ENCODE results near the gene STRBP.

STRBP gene

GRCh38 chr9:123268199-123268464 lies 254 bp downstream of the STRBP start:
- peaks cover 56% of the 10 kb centered on the region for H3K4me1 ChIP-seq (ENCODE audit: control insufficient read depth, low read length)
- TF ChIP-seq CTCF (IDR thresholded peaks at IDR 0.05; ENCODE audit: low read depth, low read length, poor library complexity, severe bottlenecking) (no peak), EZH2phosphoT487 (IDR thresholded peaks at IDR 0.05; ENCODE audit: borderline replicate concordance, low read length) (no peak)
- peak overlapping the region; percentile 88 for H3K4me3 ChIP-seq (ENCODE audit: low read length)

GRCh38 chr9:123267481-123268198 lies 746 bp downstream of the STRBP start:
- Histone ChIP-seq H3K4me1 (ENCODE audit: control insufficient read depth, low read length) (peaks cover 61% of the 10 kb centered on the region), H3F3A (ENCODE audit: control insufficient read depth, insufficient read depth) (no peaks in the 10 kb centered on the region), H3K36me3 (ENCODE audit: control insufficient read depth, low read length) (peaks cover 39% of the 10 kb centered on the region), H3K9me3 (ENCODE audit: control insufficient read depth, insufficient read depth, low read length) (no peaks in the 10 kb centered on the region), H3K4me2 (ENCODE audit: low read length) (peak overlapping the region; percentile 73), H3K27ac (ENCODE audit: low read depth, low read length) (peak overlapping the region; percentile 66), H3K27me3 (ENCODE audit: control insufficient read depth, low read length) (no peaks in the 10 kb centered on the region), H4K20me1 (ENCODE audit: control insufficient read depth, insufficient read depth, low read depth, low read length) (peaks cover 32% of the 10 kb centered on the region), H3K4me3 (ENCODE audit: low read length) (peak overlapping the region; percentile 88), H3K9me2 (replicated peaks; ENCODE audit: control insufficient read depth, low read length) (no peaks in the 10 kb centered on the region), H3K79me2 (ENCODE audit: control insufficient read depth, low read length) (peaks cover 62% of the 10 kb centered on the region)
- no peak for TF ChIP-seq CTCF (IDR thresholded peaks at IDR 0.05; ENCODE audit: low read depth, low read length, poor library complexity, severe bottlenecking)
- no peak for TF ChIP-seq EZH2phosphoT487 (IDR thresholded peaks at IDR 0.05; ENCODE audit: borderline replicate concordance, low read length)

More at GRCh38 chr9:123268199-123268464, 254 bp downstream of the STRBP start:
- H3K9me3 ChIP-seq (ENCODE audit: control insufficient read depth, insufficient read depth, low read length), result no peaks in the 10 kb centered on the region
- no peaks in the 10 kb centered on the region for H3F3A ChIP-seq (ENCODE audit: control insufficient read depth, insufficient read depth)
- H3K27me3 ChIP-seq (ENCODE audit: control insufficient read depth, low read length), result no peaks in the 10 kb centered on the region
- H3K36me3 ChIP-seq (ENCODE audit: control insufficient read depth, low read length), result peaks cover 34% of the 10 kb centered on the region
- H3K4me2 ChIP-seq (ENCODE audit: low read length), result peak overlapping the region; percentile 73
- peaks cover 27% of the 10 kb centered on the region for H4K20me1 ChIP-seq (ENCODE audit: control insufficient read depth, insufficient read depth, low read depth, low read length)
- H3K9me2 ChIP-seq (replicated peaks; ENCODE audit: control insufficient read depth, low read length), result no peaks in the 10 kb centered on the region
- H3K79me2 ChIP-seq (ENCODE audit: control insufficient read depth, low read length), result peaks cover 57% of the 10 kb centered on the region
- peak overlapping the region; percentile 66 for H3K27ac ChIP-seq (ENCODE audit: low read depth, low read length)

GRCh38 chr9:123266655-123267399 lies 1.6 kb downstream of the STRBP start:
- peak overlapping the region; percentile 66 for H3K27ac ChIP-seq (ENCODE audit: low read depth, low read length)
- no peak for TF ChIP-seq EZH2phosphoT487 (IDR thresholded peaks at IDR 0.05; ENCODE audit: borderline replicate concordance, low read length)
- no peak for TF ChIP-seq CTCF (IDR thresholded peaks at IDR 0.05; ENCODE audit: low read depth, low read length, poor library complexity, severe bottlenecking)
- no peaks in the 10 kb centered on the region for H3K9me3 ChIP-seq (ENCODE audit: control insufficient read depth, insufficient read depth, low read length)
- no peaks in the 10 kb centered on the region for H3K27me3 ChIP-seq (ENCODE audit: control insufficient read depth, low read length)
- peaks cover 47% of the 10 kb centered on the region for H3K36me3 ChIP-seq (ENCODE audit: control insufficient read depth, low read length)
- H3F3A ChIP-seq (ENCODE audit: control insufficient read depth, insufficient read depth), result no peaks in the 10 kb centered on the region
- peaks cover 70% of the 10 kb centered on the region for H3K79me2 ChIP-seq (ENCODE audit: control insufficient read depth, low read length)
- peaks cover 37% of the 10 kb centered on the region for H4K20me1 ChIP-seq (ENCODE audit: control insufficient read depth, insufficient read depth, low read depth, low read length)
- H3K4me2 ChIP-seq (ENCODE audit: low read length), result peak overlapping the region; percentile 73
- H3K9me2 ChIP-seq (replicated peaks; ENCODE audit: control insufficient read depth, low read length), result no peaks in the 10 kb centered on the region
- H3K4me3 ChIP-seq (ENCODE audit: low read length), result peak overlapping the region; percentile 88
- H3K4me1 ChIP-seq (ENCODE audit: control insufficient read depth, low read length), result peaks cover 69% of the 10 kb centered on the region

All from DOHH2 (cell line).